Loucy (cell line): ENCODE measurements around the gene PAEP.

Experiments used
- CTCF ChIP-seq: fragments of 200-600 bp; sonication (generic); conservative IDR thresholded peaks from 2 replicates; pipeline ENCODE4 v1.5.1; 2014; ENCODE audit warnings: mild to moderate bottlenecking, antibody characterized with exemption, low read length
- EZH2phosphoT487 ChIP-seq: fragments of 200-600 bp; IDR thresholded peaks from 2 replicates; pipeline ENCODE4 v1.6.1; 2018; ENCODE audit warnings: antibody characterized with exemption, mild to moderate bottlenecking, moderate library complexity, borderline replicate concordance

GRCh38 chr9:135579889-135580660, 18.5 kb downstream of the PAEP start:
- TF ChIP-seq CTCF, result no peak
- TF ChIP-seq EZH2phosphoT487, result no peak
